T-cell (primary cell): Measurements from ENCODE around the gene SPATA24. TPM values are rescaled to one million over a fixed set of nuclear protein-coding genes. Genes with fewer than 3 reads are reported as not detected.

Source experiments
- ATAC-seq, 4 experiments: fragments of 200-7000 bp in 3 of 4; fragments of 150-1000 bp in 1 of 4; cut with Tn5 transposase; replicated peaks in 1 of 4; 1 replicate in 3 of 4; 2 replicates in 1 of 4; pipeline ENCODE4 v1.10.0; 2021; ENCODE audit warnings: moderate library complexity in 3 of 4, mild to moderate bottlenecking in 2 of 4, moderate number of reproducible peaks in 1 of 4
- CTCF ChIA-PET, 2 donors: fragments of 300-600 bp; sonication (Branson Sonifier 250); formaldehyde crosslinking; loops; one replicate each; lab custom pipeline; 2022; ENCODE audit warnings: antibody characterized with exemption in 2 of 2; lab: Charles Lee
- POLR2A ChIA-PET, 2 donors: fragments of 300-600 bp; sonication (Branson Sonifier 250); formaldehyde crosslinking; loops; one replicate each; lab custom pipeline; 2022; ENCODE audit warnings: antibody characterized with exemption in 2 of 2; lab: Charles Lee
- DNase-seq, 35 experiments: peaks; one replicate each; pipeline versions ENCODE4 v3.0.0 to v3.0.0-alpha.2; 2013 to 2023
- H3K27ac ChIP-seq: one replicate; pipeline ENCODE4 v1.5.1; 2013; ENCODE audit warnings: low read length
- H3K27me3 ChIP-seq, 2 experiments: replicated peaks in 1 of 2; 1 replicate in 1 of 2; 2 replicates in 1 of 2; pipeline versions ENCODE4 v1.6.1 to v1.7.0; 2013; ENCODE audit warnings: low read length in 1 of 2, mixed read lengths in 1 of 2; ENCODE audit not compliant: control insufficient read depth in 2 of 2, insufficient read depth in 2 of 2; ENCODE audit errors: extremely low read depth in 1 of 2
- H3K36me3 ChIP-seq, 2 donors: 1 replicate in 1 of 2; 2 replicates in 1 of 2; pipeline versions ENCODE4 v1.6.1 to v1.7.0; 2013; ENCODE audit warnings: low read length in 1 of 2; ENCODE audit not compliant: control insufficient read depth in 2 of 2, insufficient read depth in 1 of 2; ENCODE audit errors: extremely low read depth in 1 of 2
- H3K4me1 ChIP-seq, 2 experiments: 1 replicate in 1 of 2; 2 replicates in 1 of 2; pipeline versions ENCODE4 v1.6.1 to v1.7.0; 2013; ENCODE audit warnings: low read length in 2 of 2, mixed read lengths in 1 of 2; ENCODE audit not compliant: insufficient read depth in 2 of 2, control insufficient read depth in 1 of 2; ENCODE audit errors: extremely low read depth in 1 of 2
- H3K4me3 ChIP-seq, 2 donors: 1 replicate in 1 of 2; 2 replicates in 1 of 2; pipeline versions ENCODE4 v1.5.1 to v1.7.0; 2013; ENCODE audit warnings: mild to moderate bottlenecking in 2 of 2, low read length in 1 of 2, moderate library complexity in 1 of 2; ENCODE audit not compliant: control insufficient read depth in 1 of 2; ENCODE audit errors: extremely low read depth in 1 of 2
- H3K9me3 ChIP-seq: 2 replicates; pipeline ENCODE4 v1.7.0; 2013
- H3K27ac Mint-ChIP-seq, 2 donors: one replicate each; pipeline ENCODE4 v1.8.0; 2020 to 2021; ENCODE audit warnings: mild to moderate bottlenecking in 2 of 2, mixed read lengths in 2 of 2
- H3K27me3 Mint-ChIP-seq, 2 donors: one replicate each; pipeline ENCODE4 v1.8.0; 2021 to 2022; ENCODE audit warnings: mixed read lengths in 2 of 2
- H3K36me3 Mint-ChIP-seq: one replicate; pipeline ENCODE4 v1.8.0; 2021; ENCODE audit warnings: mixed read lengths
- H3K4me1 Mint-ChIP-seq, 3 donors: one replicate each; pipeline ENCODE4 v1.8.0; 2020 to 2022; ENCODE audit warnings: mixed read lengths in 3 of 3, mild to moderate bottlenecking in 1 of 3
- H3K4me3 Mint-ChIP-seq, 3 donors: one replicate each; pipeline ENCODE4 v1.8.0; 2020 to 2022; ENCODE audit warnings: mild to moderate bottlenecking in 3 of 3, mixed read lengths in 3 of 3, moderate library complexity in 3 of 3
- H3K9me3 Mint-ChIP-seq, 3 donors: one replicate each; pipeline ENCODE4 v1.8.0; 2020 to 2022; ENCODE audit warnings: mixed read lengths in 3 of 3
- WGBS: methylation state at CpG from one replicate; pipeline ENCODE4 v1.1.5; 2013; ENCODE audit warnings: missing lambda C conversion rate; ENCODE audit not compliant: insufficient coverage; 5-methylcytosine and 5-hydroxymethylcytosine counted together
- total RNA-seq, 35 experiments: library from RNA in 6 of 35; stranded (reverse) in 6 of 35; fragments of 120-200 nt in 1 of 35; gene quantifications; one replicate each; pipeline versions ENCODE4 v1.2.1 to v1.2.4 and lab custom pipeline; 2013 to 2026

SPATA24 gene
- total RNA-seq, 5 donors from 2014 or later (not counting 1 experiment from before 2014, with no cell fraction given) = 3.6 to 9.0 (median 4.8) TPM

DNA sequence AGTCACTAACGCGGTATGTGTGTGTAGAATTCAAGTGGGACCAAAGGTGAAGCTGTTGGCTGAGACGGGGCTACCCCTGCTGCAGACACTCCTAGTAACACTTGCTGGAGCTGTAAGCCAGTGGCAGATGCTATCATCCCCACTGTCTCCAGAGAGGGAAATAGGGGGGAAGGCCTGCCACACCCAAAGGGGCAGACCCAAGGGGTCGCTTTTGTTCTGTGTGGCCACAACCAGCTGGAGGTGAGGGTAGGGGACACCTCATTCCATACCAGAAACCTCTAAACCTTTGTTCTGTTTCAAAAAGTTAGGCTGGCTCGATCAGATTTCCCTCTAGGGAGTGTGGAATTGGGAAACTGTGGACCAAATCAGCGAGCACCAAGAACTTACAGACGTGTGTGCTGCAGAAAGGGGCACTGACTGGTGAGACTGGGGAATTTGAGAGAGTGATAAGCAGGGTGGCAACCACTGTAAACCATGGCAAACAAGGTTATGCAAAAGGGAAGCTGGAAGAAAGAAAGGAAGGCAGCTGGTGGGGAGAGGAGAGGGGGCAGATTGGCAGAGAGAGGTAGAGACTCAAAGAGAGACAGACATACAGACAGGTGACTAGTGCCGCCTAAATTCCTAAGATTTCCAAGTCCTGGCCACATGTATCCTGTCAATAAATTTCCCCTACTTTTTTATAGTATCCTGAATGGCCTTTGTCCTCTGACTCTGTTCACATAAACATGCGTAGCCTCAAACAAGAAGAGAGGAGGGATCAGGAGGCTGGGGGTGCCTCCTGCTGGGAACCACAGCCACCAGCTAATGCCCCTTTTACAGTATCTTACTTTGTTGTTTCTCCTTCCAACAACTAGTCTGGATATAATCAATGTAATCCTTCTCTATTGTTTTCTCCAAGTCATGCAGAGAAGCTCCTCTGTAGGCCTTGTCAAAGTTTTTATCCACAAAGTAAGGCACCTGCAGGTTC, 15.6 kb upstream of the SPATA24 start:
- Histone ChIP-seq H3K27ac (no peak overlapping the region), H3K4me3 (no peak overlapping the region), H3K27me3 (no peaks in the 10 kb centered on the region), H3K36me3 (peaks cover 0 to 14% of the 10 kb centered on the region in 2 donors), H3K4me1 (peaks cover 7 to 14% of the 10 kb centered on the region in 2 experiments), H3K9me3 (no peaks in the 10 kb centered on the region)
- Mint-ChIP-seq H3K4me3 (no peak overlapping the region), H3K4me1 (peaks cover 16 to 26% (median 25%) of the 10 kb centered on the region in 3 donors), H3K27ac (no peak overlapping the region), H3K9me3 (no peaks in the 10 kb centered on the region), H3K27me3 (no peaks in the 10 kb centered on the region), H3K36me3 (peaks cover 30% of the 10 kb centered on the region)
- ChIA-PET CTCF (interaction anchor here (0.5 to 3.2 kb wide), 7 partner anchors 62 to 272 kb away, joined by 3 to 27 read pairs (median 3); no protein-coding TSS in a partner anchor), POLR2A (interaction anchor here in 1 of 2 donors (0.6 kb wide), 1 partner anchor 9 kb away, joined by 3 read pairs; no protein-coding TSS in a partner anchor)
- ATAC-seq (no peak), DNase-seq (no peak)
- 88% methylated on average over 4 of the region's 9 CpGs for WGBS

DNA sequence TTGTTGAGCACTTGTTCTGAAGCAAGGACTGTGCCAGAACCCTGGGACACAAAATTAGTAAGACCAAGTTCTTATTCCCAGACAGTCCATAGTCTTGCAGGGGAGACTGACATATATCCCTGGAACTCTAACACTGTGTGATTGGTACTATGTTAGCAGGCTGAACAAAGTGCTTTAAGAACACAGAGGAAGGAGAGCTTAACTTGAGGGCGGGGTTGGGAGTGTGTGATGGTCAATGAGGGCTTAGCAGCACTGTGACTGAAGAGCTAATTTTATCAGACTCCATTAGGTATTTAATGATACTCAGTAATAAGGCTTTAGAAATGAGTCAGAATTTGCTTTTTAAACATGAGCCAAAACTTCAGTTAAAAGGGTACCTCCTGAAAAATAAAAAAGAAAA, 14.9 kb upstream of the SPATA24 start:
- DNase-seq = no peak
- no peak overlapping the region for H3K27ac ChIP-seq
- H3K4me3 ChIP-seq = no peak overlapping the region
- Mint-ChIP-seq H3K4me1 (peaks cover 23 to 33% (median 26%) of the 10 kb centered on the region in 3 donors), H3K27ac (no peak overlapping the region), H3K27me3 (no peaks in the 10 kb centered on the region), H3K4me3 (no peak overlapping the region), H3K36me3 (peaks cover 26% of the 10 kb centered on the region), H3K9me3 (no peaks in the 10 kb centered on the region)
- H3K9me3 ChIP-seq = no peaks in the 10 kb centered on the region
- CTCF ChIA-PET = interaction anchor here in 1 of 2 donors (0.7 to 3.2 kb wide), 2 partner anchors 95 to 133 kb away, joined by 3 to 22 read pairs; no protein-coding TSS in a partner anchor
- ATAC-seq = no peak
- peaks cover 10 to 14% of the 10 kb centered on the region in 2 experiments for H3K4me1 ChIP-seq
- H3K27me3 ChIP-seq = no peaks in the 10 kb centered on the region
- POLR2A ChIA-PET = interaction anchor here (0.6 to 0.7 kb wide), 2 partner anchors 8 to 194 kb away, joined by 3 read pairs; no protein-coding TSS in a partner anchor
- peaks cover 0 to 14% of the 10 kb centered on the region in 2 donors for H3K36me3 ChIP-seq
- WGBS = no CpG with 5 or more reads among the region's 1 CpG

DNA sequence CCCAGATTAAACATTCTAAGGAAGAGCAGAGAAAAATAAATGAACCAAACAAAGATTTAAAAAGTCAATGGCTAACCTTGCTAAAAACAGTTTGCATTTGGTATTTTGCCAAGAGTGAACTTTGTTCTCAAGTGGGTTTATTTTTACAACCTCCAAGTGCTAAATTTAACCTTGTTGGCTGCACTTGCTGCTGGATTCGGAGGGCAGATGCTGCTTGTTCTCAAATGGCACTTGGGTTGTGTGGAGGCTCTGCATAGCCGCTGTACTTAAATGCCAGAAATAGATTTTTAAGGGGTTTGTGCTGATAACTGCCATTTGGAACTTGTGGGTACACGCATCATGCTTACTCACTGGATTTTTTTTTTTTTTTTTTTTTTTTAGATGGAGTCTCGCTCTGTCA, 13.3 kb upstream of the SPATA24 start:
- Mint-ChIP-seq H3K9me3 (no peaks in the 10 kb centered on the region), H3K36me3 (peaks cover 24% of the 10 kb centered on the region), H3K27me3 (no peaks in the 10 kb centered on the region), H3K27ac (no peak overlapping the region), H3K4me1 (peaks cover 21 to 34% (median 23%) of the 10 kb centered on the region in 3 donors), H3K4me3 (no peak overlapping the region)
- ChIA-PET CTCF (interaction anchor here in 1 of 2 donors (0.7 kb wide), 1 partner anchor 22 kb away, joined by 3 read pairs; no protein-coding TSS in a partner anchor), POLR2A (interaction anchor here in 1 of 2 donors (0.6 to 0.7 kb wide), 2 partner anchors 34 to 81 kb away, joined by 3 to 8 read pairs; no protein-coding TSS in a partner anchor)
- Histone ChIP-seq H3K9me3 (no peaks in the 10 kb centered on the region), H3K36me3 (peaks cover 0 to 14% of the 10 kb centered on the region in 2 donors), H3K27ac (no peak overlapping the region), H3K4me3 (no peak overlapping the region), H3K4me1 (peaks cover 10 to 14% of the 10 kb centered on the region in 2 experiments), H3K27me3 (no peaks in the 10 kb centered on the region)
- WGBS = no CpG with 5 or more reads among the region's 4 CpGs
- ATAC-seq = no peak
- no peak for DNase-seq

DNA sequence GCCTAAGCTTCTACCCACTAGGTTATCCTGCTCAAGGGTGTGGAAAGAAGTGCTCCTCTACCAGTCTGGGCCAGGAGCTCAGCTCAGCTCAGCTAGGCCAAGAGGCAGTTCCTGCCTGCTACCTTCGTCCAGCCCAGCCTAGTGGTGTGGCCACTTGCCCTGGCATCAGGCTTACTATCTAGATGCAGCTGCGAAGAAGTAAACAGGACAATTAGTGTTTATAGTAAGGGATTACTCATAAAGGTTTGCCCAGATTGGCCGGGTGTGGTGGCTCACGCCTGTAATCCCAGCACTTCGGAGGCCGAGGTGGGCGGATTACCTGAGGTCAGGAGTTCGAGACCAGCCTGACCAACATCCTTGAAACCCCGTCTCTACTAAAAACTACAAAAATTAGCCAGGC, 12.8 kb upstream of the SPATA24 start:
- 94% methylated on average over 8 of the region's 9 CpGs for WGBS
- Histone ChIP-seq H3K9me3 (no peaks in the 10 kb centered on the region), H3K36me3 (peaks cover 0 to 14% of the 10 kb centered on the region in 2 donors), H3K4me3 (no peak overlapping the region), H3K27me3 (no peaks in the 10 kb centered on the region), H3K4me1 (peaks cover 10 to 14% of the 10 kb centered on the region in 2 experiments), H3K27ac (no peak overlapping the region)
- Mint-ChIP-seq H3K4me1 (peaks cover 19 to 33% (median 22%) of the 10 kb centered on the region in 3 donors), H3K27me3 (no peaks in the 10 kb centered on the region), H3K27ac (no peak overlapping the region), H3K36me3 (peaks cover 23% of the 10 kb centered on the region), H3K9me3 (no peaks in the 10 kb centered on the region), H3K4me3 (no peak overlapping the region)
- POLR2A ChIA-PET = interaction anchor here in 1 of 2 donors (0.6 kb wide), 1 partner anchor 81 kb away, joined by 3 read pairs; no protein-coding TSS in a partner anchor
- CTCF ChIA-PET = no interaction called here
- ATAC-seq (no peak), DNase-seq (no peak)

DNA sequence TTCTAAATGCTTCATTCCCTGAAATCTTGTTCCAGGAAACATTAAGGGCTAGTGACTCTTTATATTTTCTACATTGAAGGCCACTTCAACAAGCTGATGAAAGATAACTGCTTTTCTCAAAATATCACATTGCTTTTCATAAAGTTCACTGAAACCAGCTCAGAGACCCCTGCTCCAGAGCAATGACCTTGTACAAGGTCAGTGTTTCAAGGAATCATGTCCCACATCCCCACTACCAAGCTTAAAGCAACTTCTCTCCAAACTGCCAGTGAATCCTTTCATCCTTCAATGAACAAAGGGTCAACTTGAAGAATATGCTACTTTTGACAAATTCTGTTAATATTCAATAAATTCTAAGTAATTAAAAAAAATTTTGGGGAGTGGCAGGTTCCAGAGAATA, 12.0 kb upstream of the SPATA24 start:
- H3K4me1 Mint-ChIP-seq = peaks cover 19 to 33% (median 22%) of the 10 kb centered on the region in 3 donors
- peaks cover 10 to 14% of the 10 kb centered on the region in 2 experiments for H3K4me1 ChIP-seq
- H3K36me3 ChIP-seq = peaks cover 0 to 14% of the 10 kb centered on the region in 2 donors
- CTCF ChIA-PET = interaction anchor here in 1 of 2 donors (0.6 to 1.2 kb wide), 2 partner anchors 98 to 99 kb away, joined by 4 to 9 read pairs; no protein-coding TSS in a partner anchor
- no peak overlapping the region for H3K4me3 Mint-ChIP-seq
- H3K9me3 Mint-ChIP-seq = no peaks in the 10 kb centered on the region
- H3K27me3 ChIP-seq = no peaks in the 10 kb centered on the region
- H3K4me3 ChIP-seq = no peak overlapping the region
- no peak overlapping the region for H3K27ac ChIP-seq
- no peaks in the 10 kb centered on the region for H3K9me3 ChIP-seq
- H3K36me3 Mint-ChIP-seq = peaks cover 23% of the 10 kb centered on the region
- POLR2A ChIA-PET = no interaction called here
- no peak overlapping the region for H3K27ac Mint-ChIP-seq
- H3K27me3 Mint-ChIP-seq = no peaks in the 10 kb centered on the region
- ATAC-seq (no peak), DNase-seq (no peak)

DNA sequence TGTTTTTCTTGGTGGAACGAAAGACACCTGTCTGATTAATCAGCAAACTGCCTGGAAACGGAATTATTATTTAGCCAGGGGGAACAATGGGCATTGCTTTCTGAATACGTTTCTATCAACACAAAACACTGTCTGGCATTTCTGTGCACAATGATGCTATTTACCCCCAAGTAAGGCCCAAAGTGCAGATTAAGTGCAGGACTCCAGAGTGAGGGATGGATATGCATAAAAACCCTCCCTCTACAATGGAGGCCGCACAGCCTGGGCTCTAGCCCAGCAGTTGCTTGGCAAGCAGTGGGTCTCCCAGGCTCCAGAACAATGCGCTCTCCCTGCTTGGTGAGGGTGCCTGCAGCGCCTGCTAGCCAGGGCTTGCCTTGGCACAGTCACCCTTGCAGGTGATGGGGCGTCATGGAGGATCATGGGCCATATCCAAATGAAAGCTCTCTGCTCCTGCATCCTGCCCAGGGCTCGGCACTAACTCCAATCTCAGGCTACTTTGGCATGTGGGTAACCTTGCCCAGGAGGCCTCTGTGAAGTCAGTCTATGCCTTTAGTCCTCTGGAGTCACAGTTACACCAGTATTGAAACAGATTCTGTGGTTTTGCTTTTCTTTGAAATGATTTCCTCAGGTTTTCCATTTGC, 11.5 kb upstream of the SPATA24 start:
- 83% methylated on average over 5 of the region's 8 CpGs for WGBS
- CTCF ChIA-PET = interaction anchor here in 1 of 2 donors (1.2 kb wide), 1 partner anchor 99 kb away, joined by 4 read pairs; no protein-coding TSS in a partner anchor
- Histone ChIP-seq H3K36me3 (peaks cover 0 to 14% of the 10 kb centered on the region in 2 donors), H3K27ac (no peak overlapping the region), H3K9me3 (no peaks in the 10 kb centered on the region), H3K27me3 (no peaks in the 10 kb centered on the region), H3K4me3 (no peak overlapping the region), H3K4me1 (peaks cover 10 to 14% of the 10 kb centered on the region in 2 experiments)
- H3K9me3 Mint-ChIP-seq = no peaks in the 10 kb centered on the region
- peak overlapping the region in 1 of 3 donors; percentile 49 for H3K4me3 Mint-ChIP-seq
- peaks cover 19 to 33% (median 22%) of the 10 kb centered on the region in 3 donors for H3K4me1 Mint-ChIP-seq
- H3K27me3 Mint-ChIP-seq = no peaks in the 10 kb centered on the region
- POLR2A ChIA-PET = no interaction called here
- no peak for DNase-seq
- ATAC-seq = peak in 1 of 4 experiments; percentile 24
- peak overlapping the region in 1 of 2 donors; percentile 29 for H3K27ac Mint-ChIP-seq
- H3K36me3 Mint-ChIP-seq = peaks cover 23% of the 10 kb centered on the region
